GM21529 (cell line): ENCODE data around the gene RCSD1.
A peak's percentile ranks its signal among the peaks of the same experiment; 100 is the strongest.
"Not testable (repeated sequence)": the region's sequence is repeated elsewhere in the genome, so short reads cannot be mapped to it uniquely, and the experiment has no call there.

ENCODE experiments used
- ATAC-seq: cut with Tn5 transposase; IDR thresholded peaks from one replicate; pipeline ENCODE4 v1.9.1; 2021; ENCODE audit not compliant: unreplicated experiment

Gene RCSD1

GRCh38 chr1:167629681-167630567 lies at the start of gene RCSD1:
TSS of gene RCSD1 (plus strand) at chr1:167630232. CDS start at chr1:167630424, 192 bp downstream.
- no peak for ATAC-seq

- no peak for ATAC-seq
These were observed 48.0 kb upstream of the RCSD1 start for GRCh38 chr1:167582064-167582463.

- ATAC-seq = no peak
These were observed 47.3 kb upstream of the RCSD1 start for GRCh38 chr1:167582722-167583121.

- no peak for ATAC-seq
These were observed 45.5 kb upstream of the RCSD1 start for GRCh38 chr1:167584581-167584980.

- ATAC-seq = no peak
These were observed 42.7 kb upstream of the RCSD1 start for GRCh38 chr1:167587342-167587741.

GRCh38 chr1:167587872-167588271 lies 42.2 kb upstream of the RCSD1 start:
- no peak for ATAC-seq

GRCh38 chr1:167588361-167588760 lies 41.7 kb upstream of the RCSD1 start:
- ATAC-seq = no peak

GRCh38 chr1:167592475-167592874 lies 37.6 kb upstream of the RCSD1 start:
- ATAC-seq = no peak

- no peak for ATAC-seq
These were observed 36.2 kb upstream of the RCSD1 start for GRCh38 chr1:167593860-167594259.

GRCh38 chr1:167594822-167595221 lies 35.2 kb upstream of the RCSD1 start:
- ATAC-seq = no peak

GRCh38 chr1:167599957-167600581 lies 30.0 kb upstream of the RCSD1 start:
- peak; percentile 80 for ATAC-seq

GRCh38 chr1:167601442-167602383 lies 28.3 kb upstream of the RCSD1 start:
- no peak for ATAC-seq

- ATAC-seq = no peak
These were observed 27.2 kb upstream of the RCSD1 start for GRCh38 chr1:167602840-167603239.

GRCh38 chr1:167605576-167605975 lies 24.5 kb upstream of the RCSD1 start:
- no peak for ATAC-seq

GRCh38 chr1:167611983-167612382 lies 18.0 kb upstream of the RCSD1 start:
- ATAC-seq = no peak

GRCh38 chr1:167612587-167613385 lies 17.2 kb upstream of the RCSD1 start:
- no peak for ATAC-seq

GRCh38 chr1:167613984-167614383 lies 16.0 kb upstream of the RCSD1 start:
- ATAC-seq = not testable (repeated sequence)

- ATAC-seq = no peak
These were observed 15.2 kb upstream of the RCSD1 start for GRCh38 chr1:167614851-167615250.

GRCh38 chr1:167616521-167616920 lies 13.5 kb upstream of the RCSD1 start:
- ATAC-seq = no peak
